GM18498 (cell line): ENCODE data around the gene SNAP25.

Source experiments
- ATAC-seq: cut with Tn5 transposase; IDR thresholded peaks from one replicate; pipeline ENCODE4 v1.9.1; 2021; ENCODE audit warnings: mild to moderate bottlenecking, moderate library complexity; ENCODE audit not compliant: unreplicated experiment

The SNAP25 gene

GRCh38 chr20:10300582-10301446 is 82.2 kb downstream of the SNAP25 start:
- ATAC-seq: no peak

- ATAC-seq: no peak
Measured at GRCh38 chr20:10303852-10304251, 85.2 kb downstream of the SNAP25 start.

GRCh38 chr20:10304471-10305046 is 85.9 kb downstream of the SNAP25 start:
- no peak for ATAC-seq

GRCh38 chr20:10306440-10307358 is 88.1 kb downstream of the SNAP25 start:
- no peak for ATAC-seq

GRCh38 chr20:10307359-10307735 is 88.7 kb downstream of the SNAP25 start:
- ATAC-seq: no peak

GRCh38 chr20:10308652-10309051 is 90.0 kb downstream of the SNAP25 start:
- no peak for ATAC-seq

- ATAC-seq: no peak
Measured at GRCh38 chr20:10309326-10309725, 90.7 kb downstream of the SNAP25 start.

GRCh38 chr20:10312111-10312510 is 93.5 kb downstream of the SNAP25 start:
- ATAC-seq: no peak

- no peak for ATAC-seq
Measured at GRCh38 chr20:10313215-10313614, 94.6 kb downstream of the SNAP25 start.

- no peak for ATAC-seq
Measured at GRCh38 chr20:10313701-10314100, 95.1 kb downstream of the SNAP25 start.

- ATAC-seq: no peak
Measured at GRCh38 chr20:10314198-10314597, 95.6 kb downstream of the SNAP25 start.

- no peak for ATAC-seq
Measured at GRCh38 chr20:10315138-10315537, 96.5 kb downstream of the SNAP25 start.

- ATAC-seq: no peak
Measured at GRCh38 chr20:10316582-10316981, 98.0 kb downstream of the SNAP25 start.

- no peak for ATAC-seq
Measured at GRCh38 chr20:10318291-10319024, 99.8 kb downstream of the SNAP25 start.

- ATAC-seq: no peak
Measured at GRCh38 chr20:10319855-10320254, 101.2 kb downstream of the SNAP25 start.

- no peak for ATAC-seq
Measured at GRCh38 chr20:10321138-10321717, 102.6 kb downstream of the SNAP25 start.

- ATAC-seq: no peak
Measured at GRCh38 chr20:10322073-10323012, 103.7 kb downstream of the SNAP25 start.

- ATAC-seq: no peak
Measured at GRCh38 chr20:10323729-10324128, 105.1 kb downstream of the SNAP25 start.

- no peak for ATAC-seq
Measured at GRCh38 chr20:10324198-10324847, 105.7 kb downstream of the SNAP25 start.
